ENCODE results near the gene SHBG. TPM values are rescaled to one million over a fixed set of nuclear protein-coding genes. Genes with fewer than 3 reads are reported as not detected.
"Not testable (repeated sequence)": the region's sequence is repeated elsewhere in the genome, so short reads cannot be mapped to it uniquely, and the experiment has no call there.

The SHBG gene
- total RNA-seq, 1 donor from 2014 or later: 0.87 TPM

- H3K27me3 ChIP-seq: no peaks in the 10 kb centered on the region
- peaks cover 4% of the 10 kb centered on the region for H3K4me1 ChIP-seq
- TF ChIP-seq CTCF (IDR thresholded peaks at IDR 0.05): no peak
- H3K4me3 ChIP-seq: no peak overlapping the region
- ATAC-seq (no peak), DNase-seq (no peak)
- peaks cover 63% of the 10 kb centered on the region for H3K36me3 ChIP-seq
- intact Hi-C loops (cut with DNase I): no loop called here
- H3K9me3 ChIP-seq: no peaks in the 10 kb centered on the region
- H3K27ac ChIP-seq: no peak overlapping the region
Observed at GRCh38 chr17:7590743-7591142, 39.2 kb upstream of the SHBG start.

- H3K9me3 ChIP-seq: no peaks in the 10 kb centered on the region
- ATAC-seq (no peak), DNase-seq (no peak)
- no peak for TF ChIP-seq CTCF (IDR thresholded peaks at IDR 0.05)
- H3K27ac ChIP-seq: no peak overlapping the region
- intact Hi-C loops (cut with DNase I): no loop called here
- peaks cover 4% of the 10 kb centered on the region for H3K4me1 ChIP-seq
- H3K4me3 ChIP-seq: no peak overlapping the region
- H3K27me3 ChIP-seq: no peaks in the 10 kb centered on the region
- peaks cover 71% of the 10 kb centered on the region for H3K36me3 ChIP-seq
Observed at GRCh38 chr17:7591596-7591995, 38.3 kb upstream of the SHBG start.

GRCh38 chr17:7592422-7593021 is 37.4 kb upstream of the SHBG start:
- no peak for DNase-seq
- peaks cover 74% of the 10 kb centered on the region for H3K36me3 ChIP-seq
- no peak overlapping the region for H3K27ac ChIP-seq
- H3K9me3 ChIP-seq: no peaks in the 10 kb centered on the region
- TF ChIP-seq CTCF (IDR thresholded peaks at IDR 0.05): no peak
- H3K27me3 ChIP-seq: no peaks in the 10 kb centered on the region
- intact Hi-C loops (cut with DNase I): no loop called here
- H3K4me3 ChIP-seq: no peak overlapping the region
- peaks cover 4% of the 10 kb centered on the region for H3K4me1 ChIP-seq
- no peak for ATAC-seq

- ATAC-seq (no peak), DNase-seq (no peak)
- Histone ChIP-seq H3K27me3 (no peaks in the 10 kb centered on the region), H3K4me1 (peaks cover 4% of the 10 kb centered on the region), H3K4me3 (no peak overlapping the region), H3K9me3 (no peaks in the 10 kb centered on the region), H3K36me3 (peaks cover 75% of the 10 kb centered on the region), H3K27ac (no peak overlapping the region)
- TF ChIP-seq CTCF (IDR thresholded peaks at IDR 0.05): no peak
- intact Hi-C loops (cut with DNase I): no loop called here
Observed at GRCh38 chr17:7593296-7593695, 36.6 kb upstream of the SHBG start.

GRCh38 chr17:7597561-7597960 is 32.4 kb upstream of the SHBG start:
- intact Hi-C loops (cut with DNase I); H3K4me3 ChIP-seq; H3K27ac ChIP-seq; H3K4me1 ChIP-seq; H3K27me3 ChIP-seq; DNase-seq; ATAC-seq; H3K9me3 ChIP-seq: not testable (repeated sequence)
- H3K36me3 ChIP-seq: peaks cover 96% of the 10 kb centered on the region

GRCh38 chr17:7606280-7606679 is 23.7 kb upstream of the SHBG start:
- H3K4me3 ChIP-seq: no peak overlapping the region
- peaks cover 9% of the 10 kb centered on the region for H3K4me1 ChIP-seq
- H3K27ac ChIP-seq: no peak overlapping the region
- peaks cover 64% of the 10 kb centered on the region for H3K36me3 ChIP-seq
- TF ChIP-seq CTCF (IDR thresholded peaks at IDR 0.05): no peak
- ATAC-seq: no peak
- no peak for DNase-seq
- H3K27me3 ChIP-seq: no peaks in the 10 kb centered on the region
- H3K9me3 ChIP-seq: no peaks in the 10 kb centered on the region
- intact Hi-C loops (cut with DNase I): no loop called here

Data from upper lobe of right lung (tissue), 1 donor.